ENCODE measurements around the gene TBPL1. TPM values are rescaled to one million over a fixed set of nuclear protein-coding genes. Genes with fewer than 3 reads are reported as not detected.

The TBPL1 gene
- total and polyA plus RNA-seq, 2 of the 13 experiments (the other 11 are each of a cell fraction or from before 2014, with no cell fraction given): 25.3 to 39.3 TPM

- no peak overlapping the region for H3K27ac ChIP-seq (ENCODE audit: extremely low read length, insufficient read depth, low read length)
- CTCF ChIA-PET (ENCODE audit: low intra/inter-chr PET ratio, low total read pairs): interaction anchor here (0.8 to 3.6 kb wide), 5 partner anchors 49 to 124 kb away, joined by 3 to 47 read pairs (median 4); no protein-coding TSS in a partner anchor
- TF ChIP-seq NCOR1 (IDR thresholded peaks at IDR 0.05; ENCODE audit: borderline replicate concordance, low read length): no peak
- peak; percentile 66 for TF ChIP-seq STAG1 (CRISPR knock-in tag; IDR thresholded peaks at IDR 0.05)
- no peak for TF ChIP-seq IRF2 (CRISPR knock-in tag; IDR thresholded peaks at IDR 0.05)
- TF ChIP-seq SMYD3 (CRISPR knock-in tag; IDR thresholded peaks at IDR 0.05): no peak
- no peak for TF ChIP-seq ZNF564 (CRISPR knock-in tag; IDR thresholded peaks at IDR 0.05)
- TF ChIP-seq NCOA1 (CRISPR knock-in tag; IDR thresholded peaks at IDR 0.05): no peak
- TF ChIP-seq SIN3B (IDR thresholded peaks at IDR 0.05; ENCODE audit: low read length): no peak
- TF ChIP-seq SKI (IDR thresholded peaks at IDR 0.05; ENCODE audit: partially characterized antibody): no peak
- no peak for TF ChIP-seq MEF2D (CRISPR knock-in tag; IDR thresholded peaks at IDR 0.05)
- TF ChIP-seq ZFAT (CRISPR knock-in tag; conservative IDR thresholded peaks at IDR 0.05): no peak
- TF ChIP-seq MEIS1 (CRISPR knock-in tag; IDR thresholded peaks at IDR 0.05; ENCODE audit: borderline replicate concordance): no peak
- TF ChIP-seq SOX13 (IDR thresholded peaks at IDR 0.05): no peak
- no peak for TF ChIP-seq SOX13 (CRISPR knock-in tag; conservative IDR thresholded peaks at IDR 0.05 in 1 of 2, IDR thresholded peaks at IDR 0.05 in 1 of 2)
- TF ChIP-seq PRMT3 (CRISPR knock-in tag; IDR thresholded peaks at IDR 0.05; ENCODE audit: borderline replicate concordance, low read depth): no peak
- no peak for TF ChIP-seq SIX4 (CRISPR knock-in tag; IDR thresholded peaks at IDR 0.05)
- no peak for TF ChIP-seq ATF7-NPFF (CRISPR knock-in tag; IDR thresholded peaks at IDR 0.05; ENCODE audit: low read depth)
- TF ChIP-seq BRCA1 (CRISPR knock-in tag; IDR thresholded peaks at IDR 0.05): no peak
- TF ChIP-seq ZNF562 (CRISPR knock-in tag; IDR thresholded peaks at IDR 0.05; ENCODE audit: borderline replicate concordance): no peak
- TF ChIP-seq TGIF2 (CRISPR knock-in tag; IDR thresholded peaks at IDR 0.05): no peak
- no peak for TF ChIP-seq ERF (CRISPR knock-in tag; IDR thresholded peaks at IDR 0.05)
- TF ChIP-seq PCBP2 (optimal IDR thresholded peaks at IDR 0.05; ENCODE audit: low read depth, low read length, poor library complexity, severe bottlenecking): no peak
- TF ChIP-seq ARID3A (IDR thresholded peaks at IDR 0.05; ENCODE audit: low read depth, low read length): 0 out of 2 replicates have a peak, but pooled peaks have one; percentile 7
- TF ChIP-seq TFDP2 (CRISPR knock-in tag; IDR thresholded peaks at IDR 0.05): no peak
Measured at GRCh38 chr6:133973109-133973971, 20.3 kb downstream of the TBPL1 start.

More at GRCh38 chr6:133973109-133973971, 20.3 kb downstream of the TBPL1 start:
- in situ Hi-C loops (cut with HindIII; ENCODE audit: extremely low pct_ligation_motif_present, low pct_unique_long_range_greater_than_20kb) (loop anchor here (5.0 kb wide), 1 partner anchor 89 kb away; no protein-coding TSS in a partner anchor), intact Hi-C loops (cut with micrococcal nuclease; ENCODE audit: unreplicated experiment) (loop anchor here (1.0 kb wide), 3 partner anchors 49 to 124 kb away; no protein-coding TSS in a partner anchor)
- 0% methylated on average over 4 of the region's 4 CpGs for WGBS (ENCODE audit: low lambda C conversion rate)
- Histone ChIP-seq H3K4me3 (replicated peaks in 1 of 3; ENCODE audit: insufficient read depth in 1 of 3, low read depth in 2 of 3, low read length in 3 of 3) (no peak overlapping the region), H3K27me3 (ENCODE audit: control insufficient read depth in 1 of 2, insufficient read depth in 2 of 2, low read length in 2 of 2) (no peaks in the 10 kb centered on the region), H3K9ac (ENCODE audit: insufficient read depth, low read depth, low read length) (no peak overlapping the region), H4K20me1 (ENCODE audit: insufficient read depth, low read length) (0 out of 2 replicates have a peak, but pooled peaks cover 3% of the 10 kb centered on the region), H3K4me2 (ENCODE audit: low read depth, low read length) (no peak overlapping the region), H3K79me2 (ENCODE audit: insufficient read depth, low read length) (no peaks in the 10 kb centered on the region), H3K4me1 (ENCODE audit: insufficient read depth, low read length) (no peaks in the 10 kb centered on the region), H3K9me3 (ENCODE audit: low read length) (no peaks in the 10 kb centered on the region), H2AFZ (ENCODE audit: low read length) (no peak overlapping the region), H3K36me3 (replicated peaks in 1 of 2; ENCODE audit: control insufficient read depth in 1 of 2, insufficient read depth in 2 of 2, low read length in 2 of 2) (no peaks in the 10 kb centered on the region)
- ATAC-seq (peak; percentile 46; the same call in 2 of the 3 replicates), DNase-seq (ENCODE audit: low spot score) (peak; percentile 58), FAIRE-seq (peak; percentile 67)
- no TSS peak for BruUV-seq (replicated peaks)
- POLR2A ChIA-PET: interaction anchor here (1.1 kb wide), 1 partner anchor 90 kb away, joined by 4 read pairs; no protein-coding TSS in a partner anchor
